ENCODE measurements around the gene RELCH. TPM values are rescaled to one million over a fixed set of nuclear protein-coding genes. Genes with fewer than 3 reads are reported as not detected.

The RELCH gene
- total and polyA plus RNA-seq, 2 of the 13 experiments (the other 11 are each of a cell fraction or from before 2014, with no cell fraction given) = 5.6 to 31.7 TPM

DNA sequence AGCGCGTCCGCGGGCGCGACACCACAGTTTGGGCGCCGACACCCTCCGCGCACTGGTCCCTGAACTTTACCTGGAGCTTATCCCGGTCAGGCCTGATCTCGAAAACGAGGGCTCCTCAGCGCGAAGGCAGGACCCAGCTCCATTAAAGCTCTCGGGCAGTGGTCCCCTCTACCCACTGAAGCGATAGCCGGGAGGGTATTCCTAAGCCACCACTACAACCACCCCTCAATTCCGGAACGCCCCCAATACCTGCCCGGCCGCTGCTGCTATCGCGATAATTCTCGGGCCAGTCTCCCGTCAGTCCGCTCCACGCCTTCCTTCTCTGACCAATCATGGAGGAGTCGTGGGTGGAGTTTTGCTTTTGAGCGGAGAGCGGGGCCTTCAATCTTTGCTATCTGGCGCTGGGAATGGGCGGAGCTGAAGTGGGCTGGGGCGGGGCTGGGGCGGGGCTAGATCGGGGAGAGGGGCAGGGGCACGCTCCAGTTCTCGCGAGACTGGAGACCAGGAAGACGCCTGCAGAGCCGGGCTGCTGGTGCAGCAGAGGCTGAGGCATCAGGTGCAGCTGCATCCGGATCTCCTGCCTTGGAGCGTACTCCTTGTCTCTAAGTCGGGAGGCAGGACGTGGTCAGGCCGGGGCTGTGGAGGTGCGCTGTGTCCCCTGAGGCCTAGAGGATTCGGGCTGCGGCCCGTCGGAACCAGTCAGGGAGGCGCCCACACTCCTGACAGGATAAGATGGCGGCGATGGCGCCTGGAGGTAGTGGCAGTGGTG lies at the start of gene RELCH, which contains the start of gene PIGN (continued):
- TF ChIP-seq, protein P1, sequence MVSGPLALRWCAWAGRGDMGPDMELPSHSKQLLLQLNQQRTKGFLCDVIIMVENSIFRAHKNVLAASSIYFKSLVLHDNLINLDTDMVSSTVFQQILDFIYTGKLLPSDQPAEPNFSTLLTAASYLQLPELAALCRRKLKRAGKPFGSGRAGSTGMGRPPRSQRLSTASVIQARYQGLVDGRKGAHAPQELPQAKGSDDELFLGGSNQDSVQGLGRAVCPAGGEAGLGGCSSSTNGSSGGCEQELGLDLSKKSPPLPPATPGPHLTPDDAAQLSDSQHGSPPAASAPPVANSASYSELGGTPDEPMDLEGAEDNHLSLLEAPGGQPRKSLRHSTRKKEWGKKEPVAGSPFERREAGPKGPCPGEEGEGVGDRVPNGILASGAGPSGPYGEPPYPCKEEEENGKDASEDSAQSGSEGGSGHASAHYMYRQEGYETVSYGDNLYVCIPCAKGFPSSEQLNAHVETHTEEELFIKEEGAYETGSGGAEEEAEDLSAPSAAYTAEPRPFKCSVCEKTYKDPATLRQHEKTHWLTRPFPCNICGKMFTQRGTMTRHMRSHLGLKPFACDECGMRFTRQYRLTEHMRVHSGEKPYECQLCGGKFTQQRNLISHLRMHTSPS (CRISPR knock-in tag; IDR thresholded peaks at IDR 0.05; ENCODE audit: low read depth) = no peak
- no peak for TF ChIP-seq PRMT3 (CRISPR knock-in tag; IDR thresholded peaks at IDR 0.05; ENCODE audit: borderline replicate concordance, low read depth)
- TF ChIP-seq ZNF329 (CRISPR knock-in tag; IDR thresholded peaks at IDR 0.05; ENCODE audit: low read depth) = peak; percentile 97
- no peak for TF ChIP-seq MED8 (CRISPR knock-in tag; IDR thresholded peaks at IDR 0.05; ENCODE audit: insufficient replicate concordance)
- no peak for TF ChIP-seq RFXANK (CRISPR knock-in tag; IDR thresholded peaks at IDR 0.05)
- TF ChIP-seq ZNF160 (CRISPR knock-in tag; IDR thresholded peaks at IDR 0.05) = no peak
- TF ChIP-seq SALL1 (CRISPR knock-in tag; IDR thresholded peaks at IDR 0.05) = peak; percentile 38
- peak; percentile 41; the same call in 1 of the 2 replicates for TF ChIP-seq ZNF232 (CRISPR knock-in tag; IDR thresholded peaks at IDR 0.05; ENCODE audit: borderline replicate concordance)
- peak; percentile 83 for TF ChIP-seq ZFX (CRISPR knock-in tag; IDR thresholded peaks at IDR 0.05; ENCODE audit: low read depth)
- TF ChIP-seq, protein P2, sequence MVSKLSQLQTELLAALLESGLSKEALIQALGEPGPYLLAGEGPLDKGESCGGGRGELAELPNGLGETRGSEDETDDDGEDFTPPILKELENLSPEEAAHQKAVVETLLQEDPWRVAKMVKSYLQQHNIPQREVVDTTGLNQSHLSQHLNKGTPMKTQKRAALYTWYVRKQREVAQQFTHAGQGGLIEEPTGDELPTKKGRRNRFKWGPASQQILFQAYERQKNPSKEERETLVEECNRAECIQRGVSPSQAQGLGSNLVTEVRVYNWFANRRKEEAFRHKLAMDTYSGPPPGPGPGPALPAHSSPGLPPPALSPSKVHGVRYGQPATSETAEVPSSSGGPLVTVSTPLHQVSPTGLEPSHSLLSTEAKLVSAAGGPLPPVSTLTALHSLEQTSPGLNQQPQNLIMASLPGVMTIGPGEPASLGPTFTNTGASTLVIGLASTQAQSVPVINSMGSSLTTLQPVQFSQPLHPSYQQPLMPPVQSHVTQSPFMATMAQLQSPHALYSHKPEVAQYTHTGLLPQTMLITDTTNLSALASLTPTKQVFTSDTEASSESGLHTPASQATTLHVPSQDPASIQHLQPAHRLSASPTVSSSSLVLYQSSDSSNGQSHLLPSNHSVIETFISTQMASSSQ (IDR thresholded peaks at IDR 0.05; ENCODE audit: low read depth) = no peak
- TF ChIP-seq, protein P2 (CRISPR knock-in tag; IDR thresholded peaks at IDR 0.05; ENCODE audit: borderline replicate concordance) = peak; percentile 50; the same call in 1 of the 2 replicates
- TF ChIP-seq ZNF670 (CRISPR knock-in tag; IDR thresholded peaks at IDR 0.05; ENCODE audit: borderline replicate concordance) = 0 out of 2 replicates have a peak, but pooled peaks have one; percentile 30
- TF ChIP-seq HDAC1 (CRISPR knock-in tag; IDR thresholded peaks at IDR 0.05) = peak; percentile 75
- TF ChIP-seq, protein P3, sequence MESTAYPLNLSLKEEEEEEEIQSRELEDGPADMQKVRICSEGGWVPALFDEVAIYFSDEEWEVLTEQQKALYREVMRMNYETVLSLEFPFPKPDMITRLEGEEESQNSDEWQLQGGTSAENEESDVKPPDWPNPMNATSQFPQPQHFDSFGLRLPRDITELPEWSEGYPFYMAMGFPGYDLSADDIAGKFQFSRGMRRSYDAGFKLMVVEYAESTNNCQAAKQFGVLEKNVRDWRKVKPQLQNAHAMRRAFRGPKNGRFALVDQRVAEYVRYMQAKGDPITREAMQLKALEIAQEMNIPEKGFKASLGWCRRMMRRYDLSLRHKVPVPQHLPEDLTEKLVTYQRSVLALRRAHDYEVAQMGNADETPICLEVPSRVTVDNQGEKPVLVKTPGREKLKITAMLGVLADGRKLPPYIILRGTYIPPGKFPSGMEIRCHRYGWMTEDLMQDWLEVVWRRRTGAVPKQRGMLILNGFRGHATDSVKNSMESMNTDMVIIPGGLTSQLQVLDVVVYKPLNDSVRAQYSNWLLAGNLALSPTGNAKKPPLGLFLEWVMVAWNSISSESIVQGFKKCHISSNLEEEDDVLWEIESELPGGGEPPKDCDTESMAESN (CRISPR knock-in tag; conservative IDR thresholded peaks at IDR 0.05) = peak; percentile 75
- TF ChIP-seq, protein P4, sequence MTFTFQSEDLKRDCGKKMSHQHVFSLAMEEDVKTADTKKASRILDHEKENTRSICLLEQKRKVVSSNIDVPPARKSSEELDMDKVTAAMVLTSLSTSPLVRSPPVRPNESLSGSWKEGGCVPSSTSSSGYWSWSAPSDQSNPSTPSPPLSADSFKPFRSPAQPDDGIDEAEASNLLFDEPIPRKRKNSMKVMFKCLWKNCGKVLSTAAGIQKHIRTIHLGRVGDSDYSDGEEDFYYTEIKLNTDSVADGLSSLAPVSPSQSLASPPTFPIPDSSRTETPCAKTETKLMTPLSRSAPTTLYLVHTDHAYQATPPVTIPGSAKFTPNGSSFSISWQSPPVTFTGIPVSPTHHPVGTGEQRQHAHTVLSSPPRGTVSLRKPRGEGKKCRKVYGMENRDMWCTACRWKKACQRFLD (CRISPR knock-in tag; IDR thresholded peaks at IDR 0.05; ENCODE audit: borderline replicate concordance) = 0 out of 2 replicates have a peak, but pooled peaks have one; percentile 29
- TF ChIP-seq NR2C2 (CRISPR knock-in tag; IDR thresholded peaks at IDR 0.05; ENCODE audit: borderline replicate concordance) = peak; percentile 44; the same call in 1 of the 2 replicates
- no peak for TF ChIP-seq ZNF598 (CRISPR knock-in tag; IDR thresholded peaks at IDR 0.05; ENCODE audit: borderline replicate concordance)
- TF ChIP-seq MYC (CRISPR knock-in tag; IDR thresholded peaks at IDR 0.05; ENCODE audit: borderline replicate concordance) = peak; percentile 67; the same call in 1 of the 2 replicates
